ENCODE measurements around the gene SPATA19. TPM values are rescaled to one million over a fixed set of nuclear protein-coding genes. Genes with fewer than 3 reads are reported as not detected.

SPATA19 gene
- total and polyA plus RNA-seq, 2 experiments from 2014 or later = not detected

- Mint-ChIP-seq H3K9me3 (peaks cover 2% of the 10 kb centered on the region; the same call in 1 of the 3 replicates), H3K27me3 (ENCODE audit: insufficient read depth, low read depth, poor library complexity) (peaks cover 7% of the 10 kb centered on the region), H3K4me3 (no peak overlapping the region), H3K4me1 (no peaks in the 10 kb centered on the region; the same call in 2 of the 3 replicates), H3K27ac (no peak overlapping the region), H3K36me3 (ENCODE audit: low read depth) (no peaks in the 10 kb centered on the region)
- Histone ChIP-seq H3K4me3 (no peak overlapping the region), H3K36me3 (ENCODE audit: insufficient read depth) (no peaks in the 10 kb centered on the region), H3K9me2 (ENCODE audit: insufficient read depth) (peaks cover 9% of the 10 kb centered on the region), H3K79me2 (replicated peaks; ENCODE audit: insufficient read depth) (no peaks in the 10 kb centered on the region), H3K4me2 (no peak overlapping the region), H4K20me1 (replicated peaks; ENCODE audit: insufficient read depth) (no peaks in the 10 kb centered on the region), H3K4me1 (ENCODE audit: insufficient read depth) (no peaks in the 10 kb centered on the region), H2AFZ (0 out of 2 replicates have a peak overlapping the region, but pooled peaks have one; percentile 10), H3K27me3 (ENCODE audit: insufficient read depth) (no peaks in the 10 kb centered on the region), H3K27ac (ENCODE audit: low read depth) (no peak overlapping the region), H3F3A (replicated peaks; ENCODE audit: low read depth) (no peaks in the 10 kb centered on the region)
- DNase-seq (ENCODE audit: low spot score) (no peak), ATAC-seq (peak; percentile 34; the same call in 2 of the 3 replicates)
- TF ChIP-seq ZNF114 (CRISPR knock-in tag; IDR thresholded peaks at IDR 0.05) = no peak
- no peak for TF ChIP-seq STAT1 (IDR thresholded peaks at IDR 0.05; ENCODE audit: unreplicated experiment)
- no peak for TF ChIP-seq JUNB (IDR thresholded peaks at IDR 0.05; ENCODE audit: unreplicated experiment)
- TF ChIP-seq EZH2phosphoT487 (IDR thresholded peaks at IDR 0.05; ENCODE audit: unreplicated experiment) = no peak
- TF ChIP-seq POLR2AphosphoS5 (IDR thresholded peaks at IDR 0.05; ENCODE audit: low read depth) = no peak
- TF ChIP-seq NANOG (IDR thresholded peaks at IDR 0.05; ENCODE audit: borderline replicate concordance) = no peak
- no peak for TF ChIP-seq ZNF331 (CRISPR knock-in tag; IDR thresholded peaks at IDR 0.05; ENCODE audit: low read depth)
- no peak for TF ChIP-seq EZH2 (IDR thresholded peaks at IDR 0.05; ENCODE audit: low read depth, unreplicated experiment)
- TF ChIP-seq, protein P1, sequence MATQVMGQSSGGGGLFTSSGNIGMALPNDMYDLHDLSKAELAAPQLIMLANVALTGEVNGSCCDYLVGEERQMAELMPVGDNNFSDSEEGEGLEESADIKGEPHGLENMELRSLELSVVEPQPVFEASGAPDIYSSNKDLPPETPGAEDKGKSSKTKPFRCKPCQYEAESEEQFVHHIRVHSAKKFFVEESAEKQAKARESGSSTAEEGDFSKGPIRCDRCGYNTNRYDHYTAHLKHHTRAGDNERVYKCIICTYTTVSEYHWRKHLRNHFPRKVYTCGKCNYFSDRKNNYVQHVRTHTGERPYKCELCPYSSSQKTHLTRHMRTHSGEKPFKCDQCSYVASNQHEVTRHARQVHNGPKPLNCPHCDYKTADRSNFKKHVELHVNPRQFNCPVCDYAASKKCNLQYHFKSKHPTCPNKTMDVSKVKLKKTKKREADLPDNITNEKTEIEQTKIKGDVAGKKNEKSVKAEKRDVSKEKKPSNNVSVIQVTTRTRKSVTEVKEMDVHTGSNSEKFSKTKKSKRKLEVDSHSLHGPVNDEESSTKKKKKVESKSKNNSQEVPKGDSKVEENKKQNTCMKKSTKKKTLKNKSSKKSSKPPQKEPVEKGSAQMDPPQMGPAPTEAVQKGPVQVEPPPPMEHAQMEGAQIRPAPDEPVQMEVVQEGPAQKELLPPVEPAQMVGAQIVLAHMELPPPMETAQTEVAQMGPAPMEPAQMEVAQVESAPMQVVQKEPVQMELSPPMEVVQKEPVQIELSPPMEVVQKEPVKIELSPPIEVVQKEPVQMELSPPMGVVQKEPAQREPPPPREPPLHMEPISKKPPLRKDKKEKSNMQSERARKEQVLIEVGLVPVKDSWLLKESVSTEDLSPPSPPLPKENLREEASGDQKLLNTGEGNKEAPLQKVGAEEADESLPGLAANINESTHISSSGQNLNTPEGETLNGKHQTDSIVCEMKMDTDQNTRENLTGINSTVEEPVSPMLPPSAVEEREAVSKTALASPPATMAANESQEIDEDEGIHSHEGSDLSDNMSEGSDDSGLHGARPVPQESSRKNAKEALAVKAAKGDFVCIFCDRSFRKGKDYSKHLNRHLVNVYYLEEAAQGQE (IDR thresholded peaks at IDR 0.05; ENCODE audit: unreplicated experiment) = no peak
- TF ChIP-seq CTCF (conservative IDR thresholded peaks at IDR 0.05; ENCODE audit: low read depth in 2 of 2) = no peak
- TF ChIP-seq, protein P2, sequence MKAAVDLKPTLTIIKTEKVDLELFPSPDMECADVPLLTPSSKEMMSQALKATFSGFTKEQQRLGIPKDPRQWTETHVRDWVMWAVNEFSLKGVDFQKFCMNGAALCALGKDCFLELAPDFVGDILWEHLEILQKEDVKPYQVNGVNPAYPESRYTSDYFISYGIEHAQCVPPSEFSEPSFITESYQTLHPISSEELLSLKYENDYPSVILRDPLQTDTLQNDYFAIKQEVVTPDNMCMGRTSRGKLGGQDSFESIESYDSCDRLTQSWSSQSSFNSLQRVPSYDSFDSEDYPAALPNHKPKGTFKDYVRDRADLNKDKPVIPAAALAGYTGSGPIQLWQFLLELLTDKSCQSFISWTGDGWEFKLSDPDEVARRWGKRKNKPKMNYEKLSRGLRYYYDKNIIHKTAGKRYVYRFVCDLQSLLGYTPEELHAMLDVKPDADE (IDR thresholded peaks at IDR 0.05) = no peak
- TF ChIP-seq, protein P3, sequence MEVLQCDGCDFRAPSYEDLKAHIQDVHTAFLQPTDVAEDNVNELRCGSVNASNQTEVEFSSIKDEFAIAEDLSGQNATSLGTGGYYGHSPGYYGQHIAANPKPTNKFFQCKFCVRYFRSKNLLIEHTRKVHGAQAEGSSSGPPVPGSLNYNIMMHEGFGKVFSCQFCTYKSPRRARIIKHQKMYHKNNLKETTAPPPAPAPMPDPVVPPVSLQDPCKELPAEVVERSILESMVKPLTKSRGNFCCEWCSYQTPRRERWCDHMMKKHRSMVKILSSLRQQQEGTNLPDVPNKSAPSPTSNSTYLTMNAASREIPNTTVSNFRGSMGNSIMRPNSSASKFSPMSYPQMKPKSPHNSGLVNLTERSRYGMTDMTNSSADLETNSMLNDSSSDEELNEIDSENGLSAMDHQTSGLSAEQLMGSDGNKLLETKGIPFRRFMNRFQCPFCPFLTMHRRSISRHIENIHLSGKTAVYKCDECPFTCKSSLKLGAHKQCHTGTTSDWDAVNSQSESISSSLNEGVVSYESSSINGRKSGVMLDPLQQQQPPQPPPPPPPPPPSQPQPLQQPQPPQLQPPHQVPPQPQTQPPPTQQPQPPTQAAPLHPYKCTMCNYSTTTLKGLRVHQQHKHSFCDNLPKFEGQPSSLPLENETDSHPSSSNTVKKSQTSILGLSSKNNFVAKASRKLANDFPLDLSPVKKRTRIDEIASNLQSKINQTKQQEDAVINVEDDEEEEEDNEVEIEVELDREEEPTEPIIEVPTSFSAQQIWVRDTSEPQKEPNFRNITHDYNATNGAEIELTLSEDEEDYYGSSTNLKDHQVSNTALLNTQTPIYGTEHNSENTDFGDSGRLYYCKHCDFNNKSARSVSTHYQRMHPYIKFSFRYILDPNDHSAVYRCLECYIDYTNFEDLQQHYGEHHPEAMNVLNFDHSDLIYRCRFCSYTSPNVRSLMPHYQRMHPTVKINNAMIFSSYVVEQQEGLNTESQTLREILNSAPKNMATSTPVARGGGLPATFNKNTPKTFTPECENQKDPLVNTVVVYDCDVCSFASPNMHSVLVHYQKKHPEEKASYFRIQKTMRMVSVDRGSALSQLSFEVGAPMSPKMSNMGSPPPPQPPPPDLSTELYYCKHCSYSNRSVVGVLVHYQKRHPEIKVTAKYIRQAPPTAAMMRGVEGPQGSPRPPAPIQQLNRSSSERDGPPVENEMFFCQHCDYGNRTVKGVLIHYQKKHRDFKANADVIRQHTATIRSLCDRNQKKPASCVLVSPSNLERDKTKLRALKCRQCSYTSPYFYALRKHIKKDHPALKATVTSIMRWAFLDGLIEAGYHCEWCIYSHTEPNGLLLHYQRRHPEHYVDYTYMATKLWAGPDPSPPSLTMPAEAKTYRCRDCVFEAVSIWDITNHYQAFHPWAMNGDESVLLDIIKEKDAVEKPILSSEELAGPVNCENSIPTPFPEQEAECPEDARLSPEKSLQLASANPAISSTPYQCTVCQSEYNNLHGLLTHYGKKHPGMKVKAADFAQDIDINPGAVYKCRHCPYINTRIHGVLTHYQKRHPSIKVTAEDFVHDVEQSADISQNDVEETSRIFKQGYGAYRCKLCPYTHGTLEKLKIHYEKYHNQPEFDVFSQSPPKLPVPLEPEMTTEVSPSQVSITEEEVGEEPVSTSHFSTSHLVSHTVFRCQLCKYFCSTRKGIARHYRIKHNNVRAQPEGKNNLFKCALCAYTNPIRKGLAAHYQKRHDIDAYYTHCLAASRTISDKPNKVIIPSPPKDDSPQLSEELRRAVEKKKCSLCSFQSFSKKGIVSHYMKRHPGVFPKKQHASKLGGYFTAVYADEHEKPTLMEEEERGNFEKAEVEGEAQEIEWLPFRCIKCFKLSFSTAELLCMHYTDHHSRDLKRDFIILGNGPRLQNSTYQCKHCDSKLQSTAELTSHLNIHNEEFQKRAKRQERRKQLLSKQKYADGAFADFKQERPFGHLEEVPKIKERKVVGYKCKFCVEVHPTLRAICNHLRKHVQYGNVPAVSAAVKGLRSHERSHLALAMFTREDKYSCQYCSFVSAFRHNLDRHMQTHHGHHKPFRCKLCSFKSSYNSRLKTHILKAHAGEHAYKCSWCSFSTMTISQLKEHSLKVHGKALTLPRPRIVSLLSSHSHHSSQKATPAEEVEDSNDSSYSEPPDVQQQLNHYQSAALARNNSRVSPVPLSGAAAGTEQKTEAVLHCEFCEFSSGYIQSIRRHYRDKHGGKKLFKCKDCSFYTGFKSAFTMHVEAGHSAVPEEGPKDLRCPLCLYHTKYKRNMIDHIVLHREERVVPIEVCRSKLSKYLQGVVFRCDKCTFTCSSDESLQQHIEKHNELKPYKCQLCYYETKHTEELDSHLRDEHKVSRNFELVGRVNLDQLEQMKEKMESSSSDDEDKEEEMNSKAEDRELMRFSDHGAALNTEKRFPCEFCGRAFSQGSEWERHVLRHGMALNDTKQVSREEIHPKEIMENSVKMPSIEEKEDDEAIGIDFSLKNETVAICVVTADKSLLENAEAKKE (CRISPR knock-in tag; IDR thresholded peaks at IDR 0.05) = no peak
- TF ChIP-seq CREB1 (CRISPR knock-in tag; IDR thresholded peaks at IDR 0.05; ENCODE audit: low read depth) = no peak
Measured at GRCh38 chr11:133841279-133842043, 3.9 kb downstream of the SPATA19 start.
